Fibroblast of mammary gland (primary cell): ENCODE measurements around the gene ZNF75A.

Source experiments
- DNase-seq: peaks from one replicate; pipeline ENCODE4 v3.0.0-alpha.2; 2010; ENCODE audit warnings: low read depth
- H3K4me3 ChIP-seq: 2 replicates; pipeline ENCODE4 v1.5.1; 2011; ENCODE audit warnings: low read depth, mild to moderate bottlenecking, low read length, moderate library complexity; ENCODE audit not compliant: control insufficient read depth
- TF ChIP-seq, protein P1 (sequence below): conservative IDR thresholded peaks from 2 replicates; pipeline ENCODE4 v1.5.1; 2011; ENCODE audit warnings: low read depth, low read length, inconsistent platforms; ENCODE audit not compliant: control insufficient read depth, insufficient read depth

ZNF75A gene

DNA sequence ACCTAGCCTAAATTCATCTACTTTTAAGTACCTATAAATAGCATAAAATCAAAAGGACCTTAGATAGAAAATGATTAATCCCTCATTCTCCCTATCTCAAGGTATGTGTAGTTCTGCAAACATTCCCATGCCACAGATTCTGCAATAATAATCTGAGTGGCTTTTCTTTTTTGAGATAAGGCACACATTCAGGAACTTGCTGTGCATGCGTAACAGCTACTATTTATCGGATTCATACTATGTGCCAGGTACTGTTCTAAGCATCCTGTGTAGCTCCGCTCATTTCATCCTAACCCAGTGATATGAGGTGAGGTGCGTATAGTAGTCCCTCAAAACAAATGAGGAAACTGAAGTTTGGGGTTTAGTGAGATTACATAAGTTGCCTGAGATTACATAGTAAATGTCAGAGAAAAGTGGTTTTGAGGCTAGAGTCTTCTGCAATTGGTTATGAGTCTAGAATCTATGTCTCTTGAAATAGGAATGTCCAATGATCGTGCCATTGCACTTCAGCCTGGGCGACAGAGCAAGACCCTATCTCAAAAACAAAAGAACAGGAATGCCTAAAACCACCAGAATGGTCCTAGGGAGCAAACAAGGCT is 24.0 kb upstream of the ZNF75A start:
- no peak for DNase-seq
- H3K4me3 ChIP-seq = no peak overlapping the region
- TF ChIP-seq, protein P1, sequence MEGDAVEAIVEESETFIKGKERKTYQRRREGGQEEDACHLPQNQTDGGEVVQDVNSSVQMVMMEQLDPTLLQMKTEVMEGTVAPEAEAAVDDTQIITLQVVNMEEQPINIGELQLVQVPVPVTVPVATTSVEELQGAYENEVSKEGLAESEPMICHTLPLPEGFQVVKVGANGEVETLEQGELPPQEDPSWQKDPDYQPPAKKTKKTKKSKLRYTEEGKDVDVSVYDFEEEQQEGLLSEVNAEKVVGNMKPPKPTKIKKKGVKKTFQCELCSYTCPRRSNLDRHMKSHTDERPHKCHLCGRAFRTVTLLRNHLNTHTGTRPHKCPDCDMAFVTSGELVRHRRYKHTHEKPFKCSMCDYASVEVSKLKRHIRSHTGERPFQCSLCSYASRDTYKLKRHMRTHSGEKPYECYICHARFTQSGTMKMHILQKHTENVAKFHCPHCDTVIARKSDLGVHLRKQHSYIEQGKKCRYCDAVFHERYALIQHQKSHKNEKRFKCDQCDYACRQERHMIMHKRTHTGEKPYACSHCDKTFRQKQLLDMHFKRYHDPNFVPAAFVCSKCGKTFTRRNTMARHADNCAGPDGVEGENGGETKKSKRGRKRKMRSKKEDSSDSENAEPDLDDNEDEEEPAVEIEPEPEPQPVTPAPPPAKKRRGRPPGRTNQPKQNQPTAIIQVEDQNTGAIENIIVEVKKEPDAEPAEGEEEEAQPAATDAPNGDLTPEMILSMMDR = no peak

DNA sequence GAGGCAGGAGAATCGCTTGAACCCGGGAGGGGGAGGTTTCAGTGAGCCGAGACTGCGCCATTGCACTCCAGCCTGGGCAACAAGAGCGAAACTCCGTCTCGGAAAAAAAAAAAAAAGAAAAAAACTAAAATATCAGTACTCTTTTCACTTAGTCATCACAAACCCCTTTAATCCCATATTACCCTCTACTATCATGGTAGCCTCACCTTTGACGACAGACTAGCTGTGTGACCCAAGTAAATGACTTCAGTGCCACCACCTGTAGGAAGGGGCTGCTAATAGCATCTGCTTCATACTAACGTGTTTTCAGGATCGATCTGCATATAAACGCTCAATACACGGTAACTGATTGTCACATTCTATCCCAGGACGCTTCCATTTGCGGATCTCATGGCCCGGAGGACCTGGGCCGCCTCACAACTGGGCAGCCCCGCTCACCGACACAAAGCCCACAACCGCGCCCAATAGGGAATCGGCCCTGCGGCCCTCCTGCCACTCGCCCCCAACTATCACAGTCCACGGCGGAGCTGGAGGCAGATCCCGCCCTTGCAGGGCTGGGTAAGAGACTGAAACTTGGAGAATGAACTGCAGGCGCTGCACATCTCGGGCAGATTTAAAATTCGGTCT is 23.1 kb upstream of the ZNF75A start:
- no peak for DNase-seq
- peak overlapping the region; percentile 90 for H3K4me3 ChIP-seq
- TF ChIP-seq, protein P1 = no peak

DNA sequence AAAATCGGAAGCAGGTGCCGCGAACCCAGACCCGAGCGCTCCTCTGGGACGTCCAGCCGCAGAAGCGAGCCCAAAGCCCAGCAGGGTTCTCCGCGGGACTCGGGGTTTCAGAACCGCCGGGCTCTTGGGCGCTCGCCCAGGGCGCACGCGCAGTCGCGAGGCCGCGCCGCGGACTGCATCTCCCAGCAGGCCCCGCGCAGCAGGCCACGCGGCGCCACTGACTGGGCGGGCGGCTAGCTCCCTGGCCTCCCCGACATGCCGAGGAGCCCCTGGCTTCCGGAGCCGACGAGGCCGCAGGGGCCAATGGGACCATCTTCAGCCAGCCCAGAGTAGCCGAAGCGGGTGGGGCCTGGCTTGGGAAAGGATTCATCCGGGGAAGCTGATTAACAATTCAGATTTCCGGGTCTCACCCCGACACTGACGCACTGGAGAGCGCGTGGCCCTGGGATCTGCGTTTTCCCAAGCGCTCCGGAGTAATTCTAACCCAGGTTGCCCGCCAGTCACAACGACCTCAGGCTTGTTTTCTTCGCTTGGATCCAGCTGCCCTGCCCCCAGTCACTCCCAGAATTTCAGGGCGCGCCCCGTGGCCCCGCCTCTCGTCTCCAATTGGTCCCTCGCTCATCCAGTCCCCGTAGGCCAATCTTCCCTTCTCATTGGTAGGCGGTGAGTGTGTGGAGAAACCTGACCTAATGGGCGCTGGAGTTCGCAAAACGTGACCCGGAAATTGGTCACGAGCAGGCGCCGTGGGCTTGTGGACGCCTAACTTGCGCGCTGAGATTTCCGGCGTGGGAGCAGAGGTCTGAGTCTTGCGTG is 22.4 kb upstream of the ZNF75A start, which contains the start of gene ZNF263:
ZNF263 (plus strand) TSS at position 762 of the 813 bp plus-strand sequence. CDS start 328 bp downstream, outside the sequence.
- TF ChIP-seq, protein P1 = no peak
- peak within 1 kb of the TSS; percentile 90 for H3K4me3 ChIP-seq
- DNase-seq = peak; percentile 98

DNA sequence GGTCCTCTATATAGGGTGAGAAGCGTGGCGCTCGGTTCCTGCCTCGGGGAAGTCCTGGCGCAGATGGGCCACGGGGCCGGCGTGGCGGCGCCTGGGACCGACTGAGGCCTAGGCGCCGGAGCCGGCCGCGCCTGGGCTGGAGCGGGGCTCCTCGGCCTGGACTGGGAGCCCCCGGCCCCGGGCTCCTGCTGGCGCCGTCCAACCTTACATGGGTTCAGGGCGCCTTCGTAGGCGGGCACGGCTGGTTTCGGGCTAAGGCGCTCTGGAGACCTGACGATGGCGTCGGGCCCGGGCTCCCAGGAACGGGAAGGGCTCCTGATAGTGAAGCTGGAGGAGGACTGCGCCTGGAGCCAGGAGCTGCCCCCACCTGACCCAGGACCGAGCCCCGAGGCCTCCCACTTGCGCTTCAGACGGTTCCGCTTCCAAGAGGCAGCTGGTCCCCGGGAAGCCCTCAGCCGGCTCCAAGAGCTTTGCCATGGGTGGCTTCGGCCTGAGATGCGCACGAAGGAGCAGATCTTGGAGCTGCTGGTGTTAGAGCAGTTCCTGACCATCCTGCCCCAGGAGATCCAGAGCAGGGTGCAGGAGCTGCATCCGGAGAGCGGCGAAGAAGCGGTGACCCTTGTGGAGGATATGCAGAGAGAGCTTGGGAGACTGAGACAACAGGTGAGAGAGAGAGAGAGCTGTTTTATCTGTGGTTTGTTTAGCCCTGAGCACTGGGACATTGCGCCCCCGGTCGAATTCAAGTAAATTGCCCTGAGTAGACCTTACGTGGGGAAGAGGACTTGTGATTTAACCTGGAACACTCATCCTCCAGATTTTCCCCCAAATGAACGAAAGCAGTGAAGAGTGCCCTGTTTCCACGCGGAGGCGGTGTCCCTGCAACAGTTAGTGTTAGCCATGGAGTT is 21.5 kb upstream of the ZNF75A start:
- peak overlapping the region; percentile 90 for H3K4me3 ChIP-seq
- no peak for DNase-seq
- TF ChIP-seq, protein P1 = no peak

DNA sequence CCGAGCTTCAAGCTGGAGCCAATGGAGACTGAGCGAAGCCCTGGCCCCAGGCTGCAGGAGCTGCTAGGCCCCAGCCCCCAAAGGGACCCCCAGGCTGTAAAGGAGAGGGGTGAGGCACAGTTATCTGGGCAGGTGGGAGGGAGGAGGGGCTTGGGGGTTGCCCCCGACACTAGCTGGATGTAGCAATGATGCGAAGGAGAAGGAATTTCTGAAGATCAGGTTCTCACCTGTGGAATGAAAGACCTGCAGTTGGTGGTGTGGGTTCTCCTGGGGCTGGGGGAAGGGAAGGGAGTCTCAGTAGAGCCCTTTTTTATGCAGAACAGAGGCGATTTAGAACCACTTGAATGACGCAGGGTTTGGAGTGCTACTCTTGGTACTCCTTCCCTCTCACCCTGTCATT is 20.2 kb upstream of the ZNF75A start:
- peak overlapping the region; percentile 90 for H3K4me3 ChIP-seq
- TF ChIP-seq, protein P1 = no peak
- DNase-seq = no peak
